NCI-H2029 treated with DMSO at 0.1 percent for 48 hours (cell line): ENCODE data around the gene ZC3H12C.

Source experiments
- DNase-seq: peaks from one replicate; lab custom pipeline; 2025; lab: John Stamatoyannopoulos, UW

The ZC3H12C gene

DNA sequence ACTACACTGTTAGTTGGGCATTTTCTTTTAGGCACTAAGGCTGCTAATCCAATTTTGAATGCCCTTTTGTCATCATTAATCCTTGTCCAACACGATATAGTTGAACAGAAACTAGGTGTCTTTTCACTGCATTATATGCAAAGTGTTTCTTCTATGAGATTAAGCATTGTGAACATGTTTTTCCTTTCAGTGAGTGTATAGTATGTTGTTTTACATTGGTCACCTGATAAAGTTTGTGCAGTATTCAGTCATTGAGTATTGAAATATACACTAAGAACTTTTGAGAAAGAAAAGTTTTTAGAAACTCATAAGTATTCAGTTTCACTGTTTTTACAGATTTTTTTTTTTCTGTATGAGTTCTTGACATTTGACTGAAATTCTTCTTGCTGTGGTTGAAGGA is 59.0 kb downstream of the ZC3H12C start:
- no peak for DNase-seq

DNA sequence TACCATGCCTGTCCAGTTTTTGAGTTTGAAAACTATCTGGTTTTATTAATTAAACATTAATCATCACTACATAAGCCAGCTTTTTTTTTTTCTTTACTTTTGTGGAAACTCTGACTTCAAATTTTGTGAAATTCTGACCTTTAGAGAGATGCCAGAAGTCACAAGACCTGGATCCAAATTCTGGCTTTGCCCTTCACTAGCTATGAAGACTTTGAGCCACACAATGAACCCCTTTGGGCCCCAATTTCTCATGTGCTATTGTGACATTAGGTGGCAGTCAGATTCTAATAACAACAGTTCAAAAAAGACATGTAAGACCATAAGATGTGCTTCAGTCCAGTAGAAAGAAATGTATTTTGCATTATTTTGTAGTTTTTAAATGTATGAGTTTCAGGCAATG is 60.3 kb downstream of the ZC3H12C start:
- DNase-seq = no peak

DNA sequence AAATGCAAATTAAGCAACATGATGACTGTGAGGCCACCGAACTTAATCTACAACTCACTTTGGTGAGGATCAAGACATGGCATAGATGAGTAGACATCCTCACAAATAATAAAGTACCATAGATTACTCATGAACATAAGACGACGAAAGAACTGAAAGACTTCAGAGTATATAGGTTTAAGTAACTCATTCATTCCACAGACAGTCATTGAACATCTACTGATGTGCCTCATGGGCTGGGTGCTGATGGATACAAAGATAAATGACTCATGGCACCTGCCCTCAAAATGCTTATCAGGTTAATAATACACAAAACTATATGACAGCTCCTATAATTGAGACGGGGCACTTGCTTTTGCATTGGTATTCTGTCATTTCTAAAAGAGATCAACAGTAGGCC is 63.3 kb downstream of the ZC3H12C start:
- no peak for DNase-seq

DNA sequence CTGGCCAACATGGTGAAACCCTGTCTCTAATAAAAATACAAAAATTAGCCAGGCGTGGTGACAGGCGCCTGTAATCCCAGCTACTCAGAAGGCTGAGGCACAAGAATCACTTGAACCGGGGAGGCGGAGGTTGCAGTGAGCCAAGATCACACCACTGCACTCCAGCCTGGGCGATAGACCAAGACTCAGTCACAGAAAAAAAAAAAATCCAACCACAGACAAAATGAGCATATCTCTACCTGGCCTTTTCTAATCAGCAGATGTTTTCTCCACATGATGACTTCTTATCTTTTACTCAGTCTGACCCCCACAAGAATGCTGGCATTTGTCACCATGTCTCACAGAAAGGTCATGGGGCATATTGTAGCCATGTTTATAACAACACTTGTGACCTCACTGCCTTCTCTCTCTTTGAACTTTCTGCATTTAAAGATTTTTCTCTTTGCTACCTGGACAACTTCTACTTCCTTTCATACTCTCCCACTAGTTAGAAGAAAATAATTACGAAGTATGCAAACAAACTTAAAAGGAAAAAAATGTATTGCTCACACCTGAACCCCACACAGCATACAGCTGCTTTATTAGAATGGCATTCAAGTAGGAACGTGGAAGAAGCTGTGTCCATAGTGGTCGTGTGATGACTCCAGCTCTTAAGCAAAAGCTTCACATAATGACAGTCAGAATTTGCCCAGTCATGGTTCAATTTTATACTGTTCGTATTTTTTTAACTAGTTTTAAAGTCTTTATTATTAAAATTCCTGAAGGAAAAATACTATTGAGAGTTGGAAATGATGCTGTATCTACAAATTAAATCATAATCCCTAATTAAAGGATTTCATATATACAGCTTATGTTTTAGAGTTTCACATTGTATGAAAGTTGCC is 65.4 kb downstream of the ZC3H12C start:
- DNase-seq = no peak

DNA sequence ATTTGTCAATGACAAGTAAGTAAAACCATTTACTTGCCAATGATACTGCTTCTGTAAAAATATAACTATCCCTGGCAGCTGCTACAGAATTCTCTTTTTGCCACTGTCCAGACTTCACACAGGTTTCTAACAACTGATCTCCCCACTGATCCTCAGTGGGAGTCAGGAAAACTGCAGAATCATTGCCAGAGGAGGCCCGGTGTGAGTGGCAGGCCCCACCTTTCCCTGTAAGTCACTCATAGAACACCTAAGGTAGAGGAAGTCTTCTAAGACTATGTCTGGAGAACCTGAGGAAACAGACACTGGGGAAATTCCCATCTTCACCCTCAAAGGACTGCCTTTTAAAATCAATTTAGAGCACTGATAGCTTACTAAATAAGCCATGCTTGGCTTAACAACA is 66.3 kb downstream of the ZC3H12C start:
- no peak for DNase-seq

DNA sequence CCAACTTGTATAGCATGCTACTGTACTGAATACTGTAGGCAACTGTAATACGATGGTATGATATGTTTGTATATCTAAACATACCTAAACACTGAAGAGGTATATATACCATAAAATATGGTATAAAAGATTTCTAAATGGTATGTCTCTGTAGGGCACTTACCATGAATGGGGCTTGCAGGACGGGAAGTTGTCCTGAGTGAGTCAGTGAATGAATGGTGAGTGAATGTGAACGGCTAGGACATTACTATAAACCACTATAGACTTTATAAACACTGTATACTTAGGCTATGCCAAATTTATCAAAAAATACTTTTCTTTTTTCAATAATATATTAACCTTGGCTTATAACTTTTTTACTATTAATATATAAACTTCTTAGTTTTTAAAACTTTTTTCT is 66.8 kb downstream of the ZC3H12C start:
- no peak for DNase-seq

DNA sequence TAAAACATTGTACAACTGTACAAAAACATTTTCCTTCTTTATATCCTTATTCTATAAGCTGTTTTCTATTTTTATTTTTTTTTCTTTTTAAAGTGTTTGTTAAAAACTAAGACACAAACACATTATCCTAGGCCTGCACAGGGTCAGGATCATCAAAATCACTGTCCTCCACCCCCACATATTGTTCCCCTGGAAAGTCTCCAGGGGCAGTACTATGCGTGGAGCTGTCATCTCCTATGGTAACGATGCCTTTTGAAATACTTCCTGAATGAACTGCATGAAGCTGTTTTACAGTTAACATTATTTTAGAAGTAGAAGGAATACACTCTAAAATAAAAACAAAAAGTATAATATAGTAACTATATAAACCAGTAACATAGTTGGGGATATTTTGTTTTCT is 67.2 kb downstream of the ZC3H12C start:
- no peak for DNase-seq

DNA sequence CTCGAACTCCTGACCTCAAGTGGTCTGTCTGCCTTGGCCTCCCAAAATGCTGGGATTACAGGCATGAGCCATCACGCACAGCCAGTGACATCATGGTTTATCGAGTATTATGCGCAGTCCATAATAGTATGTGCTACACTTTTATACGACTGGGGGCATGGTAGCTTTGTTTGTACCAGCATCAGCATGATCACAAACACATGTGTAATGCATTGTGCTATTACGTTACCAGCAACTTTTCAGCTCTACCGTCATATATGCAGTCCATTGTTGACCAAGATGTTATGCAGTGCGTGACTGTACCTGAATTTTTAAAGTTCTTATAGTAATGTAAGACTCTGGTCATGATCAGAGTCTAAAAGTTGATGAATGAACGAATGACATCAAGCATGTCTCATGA is 67.9 kb downstream of the ZC3H12C start:
- no peak for DNase-seq

DNA sequence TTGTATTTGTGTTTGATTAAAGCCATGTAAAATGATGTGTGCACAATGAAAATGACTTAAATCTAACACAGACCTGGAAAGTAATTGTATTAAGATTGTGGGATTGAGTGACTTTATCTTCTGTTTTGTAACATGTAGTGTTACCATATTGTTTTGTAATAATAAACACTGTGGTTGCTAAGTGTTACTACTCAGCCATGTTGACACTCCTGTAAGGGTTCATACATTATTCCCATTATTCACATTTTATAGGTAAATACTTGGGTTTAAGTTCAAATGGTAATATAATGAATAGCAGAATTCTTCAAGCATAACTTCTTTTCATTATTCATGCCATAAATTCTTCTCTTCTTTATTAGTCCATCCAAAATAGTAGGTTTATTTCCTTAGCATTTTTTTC is 69.0 kb downstream of the ZC3H12C start:
- no peak for DNase-seq

DNA sequence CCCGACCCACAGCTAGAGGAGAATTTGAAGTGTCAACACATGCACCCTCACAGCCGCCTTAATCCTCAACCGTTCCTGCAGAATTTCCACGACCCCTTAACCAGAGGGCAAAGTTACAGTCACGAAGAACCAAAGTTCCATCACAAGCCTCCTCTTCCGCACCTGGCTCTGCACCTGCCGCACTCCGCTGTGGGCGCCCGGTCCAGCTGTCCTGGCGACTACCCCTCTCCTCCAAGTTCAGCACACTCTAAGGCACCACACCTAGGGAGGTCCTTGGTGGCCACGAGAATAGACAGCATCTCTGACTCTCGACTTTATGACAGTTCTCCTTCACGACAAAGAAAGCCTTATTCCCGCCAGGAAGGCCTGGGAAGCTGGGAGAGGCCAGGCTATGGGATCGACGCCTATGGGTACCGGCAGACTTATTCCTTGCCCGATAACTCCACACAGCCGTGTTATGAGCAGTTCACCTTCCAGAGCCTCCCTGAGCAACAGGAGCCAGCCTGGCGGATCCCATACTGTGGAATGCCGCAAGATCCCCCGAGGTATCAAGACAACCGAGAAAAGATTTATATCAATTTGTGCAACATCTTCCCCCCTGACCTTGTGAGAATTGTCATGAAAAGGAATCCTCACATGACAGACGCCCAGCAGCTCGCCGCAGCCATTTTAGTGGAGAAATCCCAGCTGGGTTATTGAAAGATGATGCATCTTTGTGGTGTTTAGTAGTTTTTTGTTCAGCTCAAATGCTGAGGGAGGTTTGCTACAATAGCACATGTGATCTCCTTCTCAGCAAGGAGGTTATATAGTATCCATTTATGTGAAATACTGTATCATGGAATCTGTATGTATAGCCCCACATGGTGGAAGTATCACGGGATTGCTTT is 72.1 kb downstream of the ZC3H12C start:
- no peak for DNase-seq

DNA sequence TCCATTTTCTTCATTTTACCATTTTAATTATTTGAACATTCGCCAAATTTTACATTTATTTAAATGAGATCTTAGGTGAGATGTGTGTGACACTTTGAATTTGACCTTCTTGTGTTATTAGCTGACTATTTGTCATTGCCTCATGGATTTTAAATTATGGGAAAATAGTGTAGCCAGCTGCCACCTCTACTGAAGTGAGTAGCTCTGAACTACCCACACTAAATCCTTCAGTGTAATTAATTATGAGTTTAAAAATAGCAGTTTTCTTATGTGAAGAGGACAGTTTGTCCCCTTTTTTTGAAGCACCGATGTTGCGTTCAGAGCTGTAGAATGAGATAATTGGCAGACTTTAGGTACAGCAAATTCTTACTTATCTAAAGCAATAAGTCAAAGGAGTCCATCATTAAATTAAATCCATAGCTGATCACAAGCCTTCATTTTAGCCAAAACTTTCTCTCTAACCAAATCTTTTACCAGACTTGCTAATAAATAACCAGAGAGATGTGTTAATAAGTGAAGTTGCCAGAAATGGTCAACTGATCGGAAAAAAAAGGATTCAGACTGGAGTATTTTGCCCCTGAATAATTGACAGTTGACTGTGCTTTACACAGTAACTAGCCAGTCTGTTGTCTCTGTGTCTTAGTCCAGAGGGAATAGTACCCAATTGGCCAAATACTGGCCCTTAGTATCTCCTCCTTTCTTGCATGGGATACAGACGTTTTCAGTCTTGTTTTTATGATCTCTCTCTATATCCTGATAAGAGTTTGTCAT is 75.0 kb downstream of the ZC3H12C start:
- no peak for DNase-seq

DNA sequence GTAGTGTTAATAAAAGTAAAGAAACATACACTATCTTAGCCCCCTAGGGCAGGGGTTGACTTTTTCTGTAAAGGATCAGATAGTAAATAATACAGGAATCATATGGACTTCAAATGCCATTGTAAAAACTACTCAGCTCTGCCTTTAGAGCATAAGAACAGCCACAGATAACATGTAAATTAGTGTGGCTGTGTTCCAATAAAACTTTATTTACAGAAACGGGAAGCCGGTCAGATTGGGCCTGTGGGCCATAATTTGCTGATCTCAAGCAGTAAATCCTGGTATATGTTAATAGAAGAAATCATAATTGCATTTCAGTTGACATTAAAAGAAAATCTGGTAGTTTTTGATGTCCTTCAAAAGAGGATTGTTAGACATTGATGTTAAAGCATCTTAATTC is 76.5 kb downstream of the ZC3H12C start:
- no peak for DNase-seq

DNA sequence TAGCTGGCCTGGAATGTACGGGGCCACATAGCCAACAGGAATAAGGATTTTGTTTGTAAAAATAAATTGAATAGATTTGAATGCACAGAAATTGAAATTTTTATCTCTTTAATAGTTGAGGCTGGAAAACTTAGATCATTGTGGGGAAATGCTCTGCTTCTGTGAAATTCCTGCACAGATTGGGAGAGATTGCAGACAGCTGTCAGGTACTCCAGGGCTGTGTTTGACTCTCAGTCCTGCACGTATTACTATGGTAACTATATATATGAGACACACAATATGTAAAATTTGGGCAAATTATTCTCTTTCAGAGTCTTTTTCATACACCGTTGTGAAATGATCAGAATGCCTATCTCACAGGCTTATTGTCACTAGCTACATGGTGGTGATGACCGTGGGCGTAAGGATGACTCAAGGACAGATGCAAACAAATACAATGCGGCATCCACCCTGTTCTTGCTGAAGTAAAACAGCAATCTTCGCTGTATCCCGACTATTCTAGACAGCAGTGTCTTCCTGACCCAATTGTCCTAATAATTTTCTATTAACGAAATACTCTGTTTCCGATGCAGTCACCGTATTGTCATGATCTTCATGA is 79.4 kb downstream of the ZC3H12C start:
- no peak for DNase-seq

DNA sequence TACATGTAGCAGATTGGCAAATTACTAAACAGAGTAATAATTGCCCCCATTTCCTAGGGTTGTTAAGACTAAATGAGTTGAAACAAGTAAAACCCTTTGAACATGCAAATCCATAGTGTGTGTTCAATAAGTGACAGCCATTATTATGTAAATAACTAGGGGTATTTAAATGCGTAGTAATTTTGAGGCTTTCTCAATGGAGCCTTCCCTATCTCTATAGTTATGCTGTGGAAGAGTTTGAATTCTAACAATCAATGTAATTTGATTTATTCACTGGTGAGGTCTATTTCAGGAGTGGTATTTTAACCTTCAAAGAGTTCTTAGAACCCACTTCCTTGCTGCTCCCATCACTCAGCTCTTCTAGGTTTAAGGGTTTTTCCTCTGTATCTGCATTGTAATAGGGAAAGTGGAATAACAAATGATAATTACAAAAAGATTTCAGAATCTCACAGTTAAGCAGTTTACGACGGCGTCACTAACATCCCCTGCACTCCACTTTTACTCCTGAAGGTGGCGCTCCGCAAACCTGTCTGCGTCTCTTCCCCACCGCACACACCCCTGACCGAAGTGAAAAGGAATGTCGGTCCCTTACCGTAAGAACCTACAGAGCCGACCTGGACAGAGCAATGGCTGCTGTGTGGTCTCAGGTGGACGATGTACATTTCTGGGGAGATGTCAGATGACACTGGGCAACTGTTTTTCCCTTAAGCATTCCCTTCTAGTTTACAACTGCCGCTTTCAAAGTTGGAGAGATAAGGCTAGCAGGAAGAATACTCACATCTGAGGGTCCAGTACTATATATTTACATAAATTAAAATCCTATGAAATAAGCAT is 80.8 kb downstream of the ZC3H12C start:
- no peak for DNase-seq

DNA sequence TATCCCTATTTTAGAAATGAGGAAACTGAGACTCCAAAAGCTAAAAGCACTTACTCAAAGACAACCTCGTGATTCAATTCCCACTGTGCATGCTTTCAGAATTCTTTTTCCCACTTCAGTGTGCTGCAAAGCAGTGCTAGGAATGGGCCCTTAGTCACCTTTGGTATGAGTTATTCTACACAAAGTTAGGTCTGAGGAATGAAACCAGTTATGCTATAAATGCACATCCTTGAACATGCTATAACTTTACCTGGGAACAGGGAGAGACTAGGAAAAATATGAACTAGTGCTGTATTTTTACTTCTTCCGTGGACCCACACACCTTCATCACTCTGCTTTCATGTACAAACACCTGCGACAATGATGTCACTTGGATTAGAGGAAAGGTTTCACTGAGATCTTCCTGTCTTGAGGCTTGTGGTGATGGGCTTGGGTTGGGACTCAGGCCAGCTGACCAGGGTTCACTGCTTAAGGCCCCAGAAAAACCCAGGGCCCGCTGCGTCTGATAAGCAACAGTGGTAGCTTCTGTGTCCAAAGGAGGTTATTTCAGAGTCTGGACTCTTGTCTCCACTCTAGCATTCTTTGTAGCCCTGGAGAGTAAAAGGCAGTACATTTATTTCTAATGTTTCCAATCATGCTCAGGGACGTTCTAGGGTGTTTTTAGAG is 81.6 kb downstream of the ZC3H12C start:
- no peak for DNase-seq

DNA sequence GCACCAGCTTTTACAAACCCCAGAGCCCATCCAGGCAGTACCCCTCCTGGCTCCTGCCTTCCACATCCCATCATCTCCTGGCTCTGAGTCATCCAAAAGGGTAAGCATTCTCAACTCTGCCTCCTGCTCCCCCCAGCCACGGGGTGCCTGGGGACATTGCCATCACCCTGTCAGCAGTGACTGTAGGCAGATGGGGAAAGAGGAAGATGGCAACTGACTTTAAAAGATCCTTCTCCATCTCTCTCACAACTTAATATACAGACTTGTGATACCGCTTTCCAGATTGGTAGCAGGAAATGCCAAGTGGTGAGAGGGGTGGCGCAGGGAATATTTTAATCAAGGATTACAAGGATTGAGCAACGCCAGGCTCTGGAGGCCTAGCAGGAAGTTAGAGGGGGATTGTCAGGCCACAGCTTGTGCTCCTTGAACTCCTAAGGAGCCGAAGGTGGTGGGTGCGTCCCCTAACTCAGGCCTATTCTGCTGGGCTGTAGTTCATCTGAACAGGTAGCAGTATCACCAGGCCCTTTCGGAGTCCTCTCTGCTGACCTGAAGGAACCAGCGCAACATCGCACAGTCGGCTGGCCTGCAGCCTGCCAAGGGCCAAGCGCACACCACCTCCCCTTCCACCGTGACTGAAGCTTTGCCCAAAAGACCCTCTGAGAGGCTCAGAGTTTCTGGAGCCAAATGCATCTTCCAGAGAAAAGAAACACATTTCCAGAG is 83.3 kb downstream of the ZC3H12C start:
- DNase-seq = no peak

DNA sequence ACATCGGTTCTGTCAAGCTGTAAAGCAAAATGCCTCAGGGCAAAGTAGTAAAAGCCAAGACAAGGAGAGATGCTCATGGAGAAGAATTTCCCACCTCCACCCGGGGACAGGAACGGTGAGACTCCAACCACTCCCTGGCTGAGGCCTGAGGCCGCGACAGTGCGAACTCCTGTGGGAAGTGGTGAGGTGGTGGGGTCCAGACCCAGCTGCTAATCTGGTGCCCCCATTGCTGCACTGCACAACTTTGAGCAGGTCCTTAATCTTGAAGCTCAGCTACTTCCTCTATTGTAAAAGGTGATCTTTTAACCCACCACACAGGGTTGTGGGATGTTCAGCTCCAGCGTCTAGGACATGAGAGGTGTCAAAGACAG is 83.9 kb downstream of the ZC3H12C start:
- no peak for DNase-seq

DNA sequence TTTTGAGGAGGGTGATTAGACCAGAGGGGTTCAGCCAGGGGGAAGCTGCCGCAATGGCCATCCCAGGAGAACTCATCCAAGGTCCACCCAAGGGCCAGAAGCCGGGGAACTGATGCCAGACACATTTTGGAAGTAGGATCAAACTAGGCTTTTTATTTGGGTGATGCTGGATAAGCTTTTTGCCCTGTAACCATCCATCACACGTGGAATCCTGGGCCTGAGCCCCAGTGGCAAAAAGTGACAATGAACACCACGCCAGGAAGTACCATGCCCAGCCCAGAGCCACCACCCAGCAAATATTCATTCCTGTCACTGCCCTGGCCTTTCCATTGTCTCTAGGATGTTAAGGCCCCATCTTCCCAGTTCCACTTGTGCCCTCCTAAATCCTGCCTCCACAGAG is 85.9 kb downstream of the ZC3H12C start:
- no peak for DNase-seq

DNA sequence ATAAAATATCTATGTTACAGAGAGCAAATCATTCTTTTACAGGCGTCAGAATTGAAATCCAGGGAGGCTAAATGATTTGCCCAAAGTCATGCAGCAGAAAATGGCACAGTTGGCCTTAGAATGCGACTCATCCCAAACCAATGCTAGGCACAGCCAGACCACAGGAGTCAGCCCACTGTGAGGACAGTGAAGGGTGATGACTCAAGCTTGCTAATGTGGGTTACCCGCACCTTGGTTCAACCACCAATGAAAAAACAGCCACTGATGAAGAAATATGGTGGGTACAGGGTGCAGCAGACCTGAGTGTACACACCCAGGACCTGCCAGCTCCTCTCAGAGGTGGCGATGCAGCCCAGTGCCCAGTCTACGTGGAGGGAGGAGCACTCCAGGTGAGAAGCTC is 89.7 kb downstream of the ZC3H12C start:
- DNase-seq = no peak

DNA sequence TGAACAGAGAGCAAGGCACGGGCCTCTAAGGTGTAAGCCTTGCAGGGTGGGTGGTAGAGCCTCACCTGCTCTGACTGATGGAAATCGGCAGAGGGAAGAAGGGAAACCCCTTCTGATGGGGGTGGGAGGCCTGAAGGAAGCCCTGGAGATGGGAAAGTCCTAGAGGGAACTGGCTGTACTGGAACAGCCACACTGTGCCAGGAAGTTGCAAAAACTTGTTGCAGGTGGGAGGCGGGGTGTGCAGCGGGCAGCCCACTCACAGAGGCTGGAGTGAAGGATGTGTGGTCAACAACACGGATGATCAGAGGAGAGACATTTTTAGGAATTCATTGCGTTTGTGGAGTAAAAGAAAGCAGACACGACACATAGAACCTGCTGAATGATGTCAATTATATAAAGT is 91.3 kb downstream of the ZC3H12C start:
- DNase-seq = no peak
